Activated CD8-positive, alpha-beta T cell treated with anti-CD3 and anti-CD28 coated beads for 36 hours (primary cell): ENCODE data around the gene UMAD1. TPM values are rescaled to one million over a fixed set of nuclear protein-coding genes. Genes with fewer than 3 reads are reported as not detected.

ENCODE experiments used
- ATAC-seq: fragments of 200-7000 bp; cut with Tn5 transposase; one replicate; pipeline ENCODE4 v1.10.0; 2021; ENCODE audit warnings: mild to moderate bottlenecking, moderate library complexity
- CTCF ChIA-PET: fragments of 350-600 bp; sonication (Branson Sonifier 250); formaldehyde crosslinking; loops from one replicate; lab custom pipeline; 2021; ENCODE audit warnings: antibody characterized with exemption; lab: Charles Lee
- POLR2A ChIA-PET: fragments of 350-600 bp; sonication (Branson Sonifier 250); formaldehyde crosslinking; loops from one replicate; lab custom pipeline; 2021; ENCODE audit warnings: antibody characterized with exemption; lab: Charles Lee
- DNase-seq: peaks from one replicate; pipeline ENCODE4 v3.0.0-alpha.2; 2020
- H3K27ac Mint-ChIP-seq: one replicate; pipeline ENCODE4 v1.8.0; 2021; ENCODE audit warnings: mild to moderate bottlenecking, mixed read lengths
- H3K27me3 Mint-ChIP-seq: one replicate; pipeline ENCODE4 v1.8.0; 2021; ENCODE audit warnings: mixed read lengths
- H3K36me3 Mint-ChIP-seq: one replicate; pipeline ENCODE4 v1.8.0; 2021; ENCODE audit warnings: low read depth, mixed read lengths
- H3K4me1 Mint-ChIP-seq: one replicate; pipeline ENCODE4 v1.8.0; 2021; ENCODE audit warnings: low read depth, mixed read lengths
- H3K4me3 Mint-ChIP-seq: one replicate; pipeline ENCODE4 v1.8.0; 2021; ENCODE audit warnings: mild to moderate bottlenecking, moderate library complexity, mixed read lengths
- H3K9me3 Mint-ChIP-seq: one replicate; pipeline ENCODE4 v1.8.0; 2021; ENCODE audit warnings: mixed read lengths
- intact Hi-C: fragments of 100-400 bp; cut with micrococcal nuclease; formaldehyde crosslinking; loops from one replicate; pipeline ENCODE4 v1.10.0; 2022
- total RNA-seq, 2 experiments: library from RNA; stranded (reverse); gene quantifications; one replicate each; pipeline ENCODE4 v1.2.3, GENCODE V29; 2021
- TF ChIP-seq, protein P1 (sequence below): fragments of 200-600 bp; IDR thresholded peaks from one replicate; pipeline ENCODE4 v1.8.0; 2022; ENCODE audit warnings: antibody characterized with exemption, mild to moderate bottlenecking

Gene UMAD1
- total RNA-seq, 2 experiments from 2014 or later: 10.1 to 11.1 TPM

GRCh38 chr7:7883394-7883793 is 242.8 kb downstream of the UMAD1 start:
- TF ChIP-seq, protein P1, sequence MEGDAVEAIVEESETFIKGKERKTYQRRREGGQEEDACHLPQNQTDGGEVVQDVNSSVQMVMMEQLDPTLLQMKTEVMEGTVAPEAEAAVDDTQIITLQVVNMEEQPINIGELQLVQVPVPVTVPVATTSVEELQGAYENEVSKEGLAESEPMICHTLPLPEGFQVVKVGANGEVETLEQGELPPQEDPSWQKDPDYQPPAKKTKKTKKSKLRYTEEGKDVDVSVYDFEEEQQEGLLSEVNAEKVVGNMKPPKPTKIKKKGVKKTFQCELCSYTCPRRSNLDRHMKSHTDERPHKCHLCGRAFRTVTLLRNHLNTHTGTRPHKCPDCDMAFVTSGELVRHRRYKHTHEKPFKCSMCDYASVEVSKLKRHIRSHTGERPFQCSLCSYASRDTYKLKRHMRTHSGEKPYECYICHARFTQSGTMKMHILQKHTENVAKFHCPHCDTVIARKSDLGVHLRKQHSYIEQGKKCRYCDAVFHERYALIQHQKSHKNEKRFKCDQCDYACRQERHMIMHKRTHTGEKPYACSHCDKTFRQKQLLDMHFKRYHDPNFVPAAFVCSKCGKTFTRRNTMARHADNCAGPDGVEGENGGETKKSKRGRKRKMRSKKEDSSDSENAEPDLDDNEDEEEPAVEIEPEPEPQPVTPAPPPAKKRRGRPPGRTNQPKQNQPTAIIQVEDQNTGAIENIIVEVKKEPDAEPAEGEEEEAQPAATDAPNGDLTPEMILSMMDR: no peak
- CTCF ChIA-PET: interaction anchor here (1.4 kb wide), 1 partner anchor 14 kb away, joined by 5 read pairs; no protein-coding TSS in a partner anchor
- intact Hi-C loops: no loop called here
- Mint-ChIP-seq H3K36me3 (no peaks in the 10 kb centered on the region), H3K9me3 (no peaks in the 10 kb centered on the region), H3K27me3 (no peaks in the 10 kb centered on the region), H3K4me1 (no peaks in the 10 kb centered on the region), H3K27ac (no peak overlapping the region), H3K4me3 (no peak overlapping the region)
- DNase-seq: no peak
- no peak for ATAC-seq
- POLR2A ChIA-PET: no interaction called here

DNA sequence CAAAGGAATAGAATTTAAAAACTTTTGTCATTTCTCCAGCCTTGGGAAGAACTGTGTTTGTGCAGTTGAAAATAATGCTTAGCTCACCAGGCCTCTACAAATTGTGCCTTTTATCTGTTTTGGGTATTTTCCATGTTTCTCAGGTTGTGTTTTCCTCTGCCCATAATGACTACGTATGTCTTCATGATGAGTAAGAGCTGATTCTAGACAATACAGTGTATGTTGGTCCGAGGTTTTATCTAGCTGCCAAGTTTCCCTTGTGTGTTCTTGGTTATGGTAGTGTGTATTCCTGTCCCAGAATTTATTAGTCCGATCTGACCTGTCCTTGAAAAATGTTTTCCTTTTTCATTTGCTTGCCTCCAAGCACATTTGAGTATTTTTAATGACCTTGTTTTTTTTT is 244.3 kb downstream of the UMAD1 start:
- no peaks in the 10 kb centered on the region for H3K36me3 Mint-ChIP-seq
- no peaks in the 10 kb centered on the region for H3K4me1 Mint-ChIP-seq
- no peak for DNase-seq
- H3K9me3 Mint-ChIP-seq: no peaks in the 10 kb centered on the region
- ChIA-PET POLR2A (no interaction called here), CTCF (no interaction called here)
- H3K27ac Mint-ChIP-seq: no peak overlapping the region
- no peaks in the 10 kb centered on the region for H3K27me3 Mint-ChIP-seq
- intact Hi-C loops: no loop called here
- TF ChIP-seq, protein P1: no peak
- ATAC-seq: no peak
- H3K4me3 Mint-ChIP-seq: no peak overlapping the region

DNA sequence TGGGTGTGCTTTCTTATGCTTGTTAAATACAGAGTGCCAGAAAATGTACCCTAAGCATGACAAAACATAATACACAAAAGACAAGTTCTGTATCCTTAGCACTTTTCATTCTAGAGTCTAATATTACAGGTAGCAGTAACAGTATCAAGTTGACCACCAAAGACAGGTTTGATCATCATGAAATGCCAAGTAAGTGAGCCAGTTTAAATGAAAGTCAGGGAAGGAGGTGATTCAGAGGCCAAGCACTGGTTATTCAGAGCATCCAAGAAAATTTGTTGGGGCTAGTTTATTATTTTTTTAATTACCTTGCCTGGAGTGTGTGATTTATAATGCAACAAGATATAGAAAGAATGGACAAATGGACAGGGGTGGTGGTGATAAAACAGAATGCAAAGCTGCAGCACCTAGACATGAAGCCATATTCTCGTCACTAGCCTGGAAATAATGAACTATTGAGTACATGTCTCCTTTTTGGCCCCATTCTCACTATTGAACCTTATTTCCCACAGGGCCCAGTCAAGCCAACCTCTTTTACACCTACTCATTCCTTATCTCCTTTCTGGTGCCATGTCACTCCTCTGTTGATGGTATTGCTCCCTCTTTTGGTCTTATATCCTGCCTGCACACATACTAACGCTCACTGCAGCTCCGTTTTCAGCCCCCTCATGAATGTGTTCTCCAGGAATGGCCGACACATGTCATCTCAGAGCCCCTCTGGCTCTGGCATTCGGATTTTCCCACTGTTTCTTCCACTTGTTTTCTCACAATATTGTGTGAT is 249.4 kb downstream of the UMAD1 start:
- ATAC-seq (no peak), DNase-seq (no peak)
- H3K27me3 Mint-ChIP-seq: no peaks in the 10 kb centered on the region
- H3K4me1 Mint-ChIP-seq: no peaks in the 10 kb centered on the region
- no peak overlapping the region for H3K27ac Mint-ChIP-seq
- H3K4me3 Mint-ChIP-seq: no peak overlapping the region
- ChIA-PET POLR2A (no interaction called here), CTCF (interaction anchor here (0.6 kb wide), 1 partner anchor 300 kb away, joined by 3 read pairs; no protein-coding TSS in a partner anchor)
- TF ChIP-seq, protein P1: no peak
- H3K36me3 Mint-ChIP-seq: peaks cover 7% of the 10 kb centered on the region
- H3K9me3 Mint-ChIP-seq: no peaks in the 10 kb centered on the region
- intact Hi-C loops: no loop called here

GRCh38 chr7:7895004-7895650 is 254.6 kb downstream of the UMAD1 start:
- POLR2A ChIA-PET: no interaction called here
- intact Hi-C loops: no loop called here
- no peaks in the 10 kb centered on the region for H3K4me1 Mint-ChIP-seq
- no peaks in the 10 kb centered on the region for H3K9me3 Mint-ChIP-seq
- DNase-seq (no peak), ATAC-seq (no peak)
- no peak overlapping the region for H3K27ac Mint-ChIP-seq
- TF ChIP-seq, protein P1: no peak
- H3K4me3 Mint-ChIP-seq: no peak overlapping the region
- H3K27me3 Mint-ChIP-seq: no peaks in the 10 kb centered on the region
- CTCF ChIA-PET: interaction anchor here (0.7 to 1.1 kb wide), 2 partner anchors 214 to 322 kb away, joined by 3 read pairs; no protein-coding TSS in a partner anchor
- peaks cover 7% of the 10 kb centered on the region for H3K36me3 Mint-ChIP-seq

GRCh38 chr7:7895754-7896153 is 255.2 kb downstream of the UMAD1 start:
- intact Hi-C loops: no loop called here
- H3K4me1 Mint-ChIP-seq: no peaks in the 10 kb centered on the region
- ChIA-PET CTCF (no interaction called here), POLR2A (no interaction called here)
- TF ChIP-seq, protein P1: no peak
- no peak overlapping the region for H3K27ac Mint-ChIP-seq
- H3K36me3 Mint-ChIP-seq: peaks cover 2% of the 10 kb centered on the region
- no peaks in the 10 kb centered on the region for H3K9me3 Mint-ChIP-seq
- ATAC-seq (no peak), DNase-seq (no peak)
- no peak overlapping the region for H3K4me3 Mint-ChIP-seq
- H3K27me3 Mint-ChIP-seq: no peaks in the 10 kb centered on the region
